GM21723 (cell line): Measurements from ENCODE around the gene ITGB2.

Source experiments
- ATAC-seq: cut with Tn5 transposase; IDR thresholded peaks from one replicate; pipeline ENCODE4 v1.9.1; 2021; ENCODE audit warnings: mild to moderate bottlenecking, moderate library complexity; ENCODE audit not compliant: unreplicated experiment

The ITGB2 gene

GRCh38 chr21:44898851-44899767 lies 21.6 kb downstream of the ITGB2 start:
- no peak for ATAC-seq

- no peak for ATAC-seq
Measured at GRCh38 chr21:44898011-44898488, 22.6 kb downstream of the ITGB2 start.

DNA sequence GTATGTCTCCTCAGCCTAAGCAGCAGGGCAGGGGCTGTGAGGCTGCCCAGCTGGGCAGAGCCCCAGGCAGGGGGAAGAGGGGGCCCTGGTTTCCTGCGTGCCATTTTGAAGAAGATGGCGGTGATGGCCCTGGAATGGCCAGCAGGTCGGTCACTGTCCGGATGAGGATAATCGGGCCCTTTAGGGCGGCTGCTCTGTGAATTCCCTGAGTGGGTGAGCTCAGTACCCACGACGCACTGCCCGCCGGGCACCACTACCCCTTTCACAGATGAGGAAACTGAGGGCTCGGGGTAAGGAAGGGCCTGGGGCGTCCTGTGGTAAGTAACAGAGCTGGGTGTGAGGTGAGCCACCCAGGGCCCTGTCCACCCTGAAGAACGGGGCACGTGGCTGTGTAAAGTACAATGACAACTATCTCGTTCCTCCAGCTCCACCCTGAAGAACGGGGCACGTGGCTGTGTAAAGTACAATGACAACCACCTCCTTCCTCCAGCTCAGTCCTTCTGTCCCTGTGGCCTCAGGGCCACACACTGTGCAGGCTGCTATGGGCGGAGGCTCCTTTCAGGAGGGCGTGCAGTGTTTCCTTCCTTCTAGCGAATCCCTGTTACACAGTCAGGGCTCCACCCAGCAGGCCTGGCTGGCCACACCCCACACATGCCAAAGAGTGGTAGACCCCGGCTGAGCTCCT lies 23.2 kb downstream of the ITGB2 start:
- no peak for ATAC-seq

DNA sequence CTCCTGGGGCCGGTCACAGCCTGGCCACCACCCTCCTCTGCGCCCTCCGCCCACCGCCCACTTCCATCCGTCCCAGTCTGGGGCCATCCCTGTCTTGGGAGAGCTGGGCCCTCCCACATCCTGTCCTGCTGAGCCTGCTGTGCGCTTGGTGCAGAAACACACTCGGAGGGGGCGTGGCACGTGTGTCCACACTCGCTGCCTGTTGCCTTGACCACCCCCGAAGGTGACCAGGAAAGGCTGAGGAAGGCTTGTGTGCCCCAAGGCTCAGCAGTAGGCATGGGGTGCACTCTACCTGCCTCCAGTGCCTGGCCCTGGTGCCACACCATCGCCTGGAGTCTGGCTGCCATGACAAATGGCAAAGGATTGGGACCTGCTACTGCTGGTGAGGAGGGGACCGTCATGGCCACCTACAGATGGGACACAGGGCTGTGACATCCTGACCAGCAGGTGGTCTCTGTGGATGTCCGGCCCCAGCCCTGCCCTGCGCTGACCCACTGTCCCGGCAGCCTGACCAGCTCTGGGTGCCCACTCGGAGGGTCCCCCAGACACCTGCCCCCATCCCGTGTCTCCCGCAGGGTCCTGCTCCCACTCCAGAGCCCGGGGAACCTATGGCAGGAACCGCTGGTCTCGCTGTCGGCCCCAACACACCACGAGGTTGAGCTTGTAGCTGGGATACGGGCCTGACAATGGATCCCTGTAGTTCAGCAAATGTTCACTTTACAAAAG lies 24.0 kb downstream of the ITGB2 start:
- ATAC-seq: no peak

DNA sequence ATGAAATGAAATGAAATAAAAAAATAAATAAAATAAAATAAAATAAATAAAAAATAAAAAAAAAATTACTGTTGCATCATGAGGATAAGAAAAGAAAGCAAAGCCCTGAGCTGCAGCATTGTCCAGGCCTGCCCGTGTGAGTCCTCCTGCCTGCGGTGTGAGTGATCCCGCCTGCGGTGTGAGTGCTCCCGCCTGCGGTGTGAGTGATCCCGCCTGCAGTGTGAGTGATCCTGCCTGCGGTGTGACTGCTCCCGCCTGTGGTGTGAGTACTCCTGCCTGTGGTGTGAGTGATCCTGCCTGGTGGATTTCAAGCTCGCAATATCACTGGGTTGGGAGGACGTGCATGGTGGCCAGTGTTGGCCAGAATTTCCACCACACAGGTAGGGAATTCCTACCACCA lies 24.8 kb downstream of the ITGB2 start:
- ATAC-seq: no peak

- ATAC-seq: no peak
Measured at GRCh38 chr21:44894687-44895302, 25.9 kb downstream of the ITGB2 start.

DNA sequence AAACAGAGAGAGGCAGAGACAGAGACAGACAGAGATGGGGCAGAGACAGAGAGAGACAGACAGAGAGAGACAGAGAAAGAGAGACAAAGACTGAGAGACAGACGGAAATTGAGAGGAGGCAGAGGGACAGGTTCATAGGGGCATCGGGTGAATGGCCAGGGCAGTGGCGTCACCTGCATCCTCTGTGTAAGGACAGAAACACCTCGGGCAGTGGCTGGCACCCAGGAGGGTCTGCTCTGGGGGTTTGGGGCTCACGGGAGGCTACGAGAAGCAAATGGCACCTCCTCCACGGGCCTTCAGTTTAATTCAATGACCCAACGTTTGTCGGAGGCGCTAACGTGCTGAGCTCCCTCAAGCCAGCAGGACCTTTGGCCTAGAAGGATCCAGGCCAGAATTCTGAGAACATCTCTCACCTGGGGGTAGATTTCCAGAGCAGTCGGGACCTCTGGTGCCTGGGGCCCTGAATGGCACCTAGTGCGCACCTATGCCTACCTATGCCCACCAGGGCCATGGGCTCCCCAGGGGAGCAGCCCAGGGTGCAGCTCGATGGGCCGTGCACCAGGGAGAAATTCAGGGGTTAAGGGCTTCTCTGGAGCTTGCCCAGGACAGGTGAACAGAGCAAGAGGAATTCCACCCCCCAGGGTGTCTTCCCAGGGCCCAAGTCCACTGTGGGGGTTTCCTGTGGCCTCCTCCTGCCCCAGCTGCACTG lies 26.6 kb downstream of the ITGB2 start:
- ATAC-seq: no peak

GRCh38 chr21:44893278-44893556 lies 27.5 kb downstream of the ITGB2 start:
- ATAC-seq: no peak

DNA sequence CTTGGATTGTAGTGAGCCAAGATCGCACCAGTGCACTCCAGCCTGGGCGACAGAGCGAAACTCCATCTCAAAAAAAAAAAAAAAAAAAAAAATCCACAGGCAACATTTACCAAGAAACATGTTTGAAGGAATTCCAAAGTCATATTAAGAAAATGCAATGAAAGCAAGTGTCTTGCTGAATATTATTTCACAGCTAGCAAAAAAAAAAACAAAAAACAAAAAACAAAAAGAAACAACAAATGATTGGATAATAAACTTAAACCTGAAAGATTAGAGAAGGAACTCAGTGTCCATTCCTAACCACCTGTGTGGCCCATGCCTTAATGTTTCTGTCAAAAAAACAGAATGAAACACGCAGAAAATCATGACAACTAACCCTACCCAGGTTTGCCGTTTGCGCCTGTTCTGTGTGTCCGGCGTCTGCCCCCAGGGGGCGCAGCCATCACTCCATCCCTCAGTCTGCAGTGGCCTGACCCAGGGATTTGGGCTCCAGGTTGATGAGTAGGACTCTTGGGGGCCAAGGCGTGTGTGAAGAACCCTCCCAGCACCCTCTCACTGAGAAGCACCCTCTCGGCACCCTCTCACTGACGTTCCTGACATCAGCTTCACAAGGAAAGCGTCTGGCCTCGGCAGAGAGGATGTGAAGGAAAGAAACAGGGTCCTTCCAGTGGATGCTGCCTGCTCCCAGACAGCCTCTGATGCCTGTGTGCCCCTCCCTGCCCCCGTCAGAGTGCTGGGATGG lies 28.0 kb downstream of the ITGB2 start:
- peak; percentile 74 for ATAC-seq

DNA sequence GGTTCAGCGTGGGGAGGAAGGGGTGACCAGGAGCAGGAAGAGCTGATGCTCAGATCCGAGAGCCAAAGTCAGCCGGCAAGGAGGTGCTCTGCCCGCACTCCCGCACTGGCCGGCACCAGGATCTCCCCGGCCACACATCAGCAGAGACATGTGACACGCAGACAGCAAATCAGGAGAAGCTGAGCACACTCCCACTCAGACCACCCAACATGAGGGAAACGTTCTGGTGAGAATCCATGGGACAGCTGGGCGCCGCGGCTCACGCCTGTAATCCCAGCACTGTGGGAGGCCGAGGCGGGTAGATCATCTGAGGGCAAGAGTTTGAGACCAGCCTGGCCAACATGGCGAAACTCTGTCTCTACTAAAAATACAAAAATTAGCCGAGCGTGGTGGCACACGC lies 28.6 kb downstream of the ITGB2 start:
- no peak for ATAC-seq

GRCh38 chr21:44891631-44892031 lies 29.1 kb downstream of the ITGB2 start:
- no peak for ATAC-seq

- no peak for ATAC-seq
Measured at GRCh38 chr21:44890961-44891541, 29.6 kb downstream of the ITGB2 start.

- ATAC-seq: no peak
Measured at GRCh38 chr21:44890338-44890931, 30.3 kb downstream of the ITGB2 start.

DNA sequence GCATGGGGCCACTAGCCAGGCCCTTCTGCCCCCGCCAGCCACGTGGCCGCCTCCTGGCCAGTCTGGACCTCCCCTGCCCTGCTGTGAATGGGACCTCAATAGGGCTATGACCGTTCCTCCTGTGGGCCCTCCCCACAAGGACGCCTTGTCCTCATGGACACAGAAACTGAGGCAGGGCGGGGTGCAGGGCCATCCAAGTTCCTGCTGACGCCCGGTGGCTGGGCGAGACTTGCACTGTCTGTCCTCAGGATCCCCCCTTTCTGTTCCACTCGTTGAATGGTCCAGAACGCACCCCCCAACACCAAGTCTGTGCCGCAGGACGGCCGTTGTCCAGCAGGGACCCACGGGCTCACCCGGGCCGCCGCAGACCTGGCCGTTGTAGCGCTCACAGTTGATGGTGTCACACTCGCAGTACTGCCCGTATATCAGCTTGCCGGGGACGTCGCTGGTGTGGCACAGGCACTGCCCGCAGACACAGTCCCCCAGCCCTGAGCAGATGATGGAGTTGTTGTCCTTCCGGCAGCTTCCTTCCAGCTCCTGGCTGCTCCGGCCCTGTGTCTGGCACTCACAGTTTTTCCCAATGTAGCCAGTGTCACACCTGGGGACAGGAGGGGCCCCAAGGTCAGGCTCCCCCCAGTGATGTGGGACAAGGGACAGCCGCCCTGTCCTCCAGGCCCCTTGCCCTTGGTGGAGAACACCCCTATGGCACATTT lies 30.9 kb downstream of the ITGB2 start:
- no peak for ATAC-seq

DNA sequence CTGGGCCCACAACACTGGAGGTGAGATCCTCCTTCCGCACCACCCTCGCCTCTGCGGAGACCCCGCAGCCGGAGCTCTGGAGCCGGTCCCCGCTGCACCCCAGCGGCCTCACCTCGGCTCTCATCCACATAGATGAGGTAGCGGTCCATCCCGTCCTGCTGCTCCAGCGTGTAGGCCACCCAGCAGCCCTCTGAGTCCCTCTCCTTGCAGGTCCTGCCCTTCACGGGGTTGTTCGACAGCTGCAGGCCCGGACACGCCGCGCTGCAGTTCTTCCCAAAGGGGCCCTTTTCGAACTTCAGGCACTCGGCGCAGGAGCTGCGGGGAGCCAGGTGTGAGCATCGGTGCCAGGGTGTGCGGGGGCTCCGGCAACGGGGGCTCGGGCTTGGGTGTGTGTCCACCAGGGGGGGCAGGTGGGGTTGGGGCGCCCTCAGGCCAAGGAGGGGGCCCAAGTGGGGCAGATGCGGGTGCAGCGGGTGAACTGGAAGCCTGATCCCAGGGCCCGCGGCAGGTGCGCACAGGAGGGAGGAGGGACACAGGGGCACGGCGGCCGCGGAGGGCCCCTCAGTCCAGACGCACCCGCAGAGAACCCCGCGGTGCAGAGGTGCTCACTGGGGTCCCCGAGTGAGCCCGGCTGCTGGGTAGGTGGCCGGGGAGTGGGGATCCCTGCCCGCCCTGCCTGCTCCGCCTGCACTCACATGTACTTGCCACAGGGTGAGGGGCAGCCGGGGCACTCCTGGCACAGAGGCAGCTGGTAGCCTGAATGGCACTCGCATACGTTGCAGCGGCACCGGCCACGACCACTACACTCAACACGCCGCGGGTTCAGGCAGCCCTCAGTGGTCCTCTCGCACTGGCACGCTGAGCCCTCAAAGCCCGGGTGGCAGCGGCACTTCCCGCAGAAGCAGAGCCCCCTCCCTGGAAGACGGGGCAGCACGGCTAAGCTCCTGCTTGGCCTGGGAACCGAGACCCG lies 31.8 kb downstream of the ITGB2 start:
- ATAC-seq: no peak

DNA sequence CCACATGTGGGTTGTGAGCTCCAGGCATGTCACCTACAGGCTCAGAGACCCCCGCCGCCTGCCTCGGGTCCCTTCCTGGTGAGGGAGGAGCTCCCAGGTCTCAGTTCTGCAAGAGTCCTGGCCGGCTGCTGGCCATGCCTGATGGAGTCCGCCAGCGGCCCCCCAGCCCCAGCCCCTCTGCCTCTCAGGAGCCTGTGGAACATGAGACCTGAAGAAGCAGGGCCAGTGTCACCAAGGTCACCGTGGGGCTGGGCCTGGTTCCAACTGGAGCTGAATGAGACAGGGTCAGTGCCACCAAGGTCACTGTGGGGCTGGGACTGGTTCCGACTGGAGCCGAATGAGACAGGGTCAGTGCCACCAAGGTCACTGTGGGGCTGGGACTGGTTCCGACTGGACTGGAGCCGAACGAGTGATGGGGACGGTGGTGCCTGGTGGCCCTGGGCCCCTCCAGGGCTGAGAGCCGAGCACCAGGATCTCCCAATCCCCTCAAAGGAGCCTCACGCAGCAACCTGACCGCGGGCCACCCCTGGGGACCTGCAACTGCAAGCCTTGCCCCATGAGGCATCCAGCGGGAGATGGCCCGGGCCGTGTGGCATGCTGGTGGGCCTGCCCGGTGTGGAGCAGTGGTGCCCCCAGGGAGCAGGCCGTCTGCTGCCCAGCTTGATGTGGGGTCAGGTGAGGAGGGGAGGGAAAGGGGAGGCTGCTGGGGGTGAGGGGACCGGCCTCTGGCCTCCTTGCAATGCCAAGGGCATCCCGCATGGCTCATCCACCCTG lies 32.7 kb downstream of the ITGB2 start:
- ATAC-seq: no peak
